H1 (cell line): ENCODE measurements around the gene EPX.

Experiments used
- BRCA1 ChIP-seq: IDR thresholded peaks from 2 replicates; pipeline ENCODE4 v1.6.1; 2012; ENCODE audit warnings: low read depth, low read length, improper control_type of control experiment
- EP300 ChIP-seq, 2 experiments: IDR thresholded peaks; 1 replicate in 1 of 2; 2 replicates in 1 of 2; pipeline ENCODE4 v1.6.1; 2011 to 2012; ENCODE audit warnings: low read depth in 2 of 2, low read length in 2 of 2, mild to moderate bottlenecking in 2 of 2, borderline replicate concordance in 1 of 2, inconsistent platforms in 1 of 2, moderate library complexity in 1 of 2
- GABPA ChIP-seq: IDR thresholded peaks from 2 replicates; pipeline ENCODE4 v1.6.1; 2011; ENCODE audit warnings: mild to moderate bottlenecking, low read length, moderate library complexity, borderline replicate concordance; ENCODE audit not compliant: insufficient read depth
- HDAC6 ChIP-seq: IDR thresholded peaks from one replicate; pipeline ENCODE4 v1.7.1; 2012; ENCODE audit warnings: low read depth, mild to moderate bottlenecking, inconsistent platforms, low read length, moderate library complexity
- PHF8 ChIP-seq: fragments of 200-600 bp; sonication (generic); conservative IDR thresholded peaks from 2 replicates; pipeline ENCODE4 v1.7.1; 2012; ENCODE audit warnings: low read depth, mild to moderate bottlenecking, inconsistent platforms, low read length, moderate library complexity
- POLR2A ChIP-seq, 2 experiments: IDR thresholded peaks; 1 replicate in 1 of 2; 2 replicates in 1 of 2; pipeline ENCODE4 v1.6.1; 2011; ENCODE audit warnings: low read depth in 2 of 2, low read length in 2 of 2, mild to moderate bottlenecking in 2 of 2; ENCODE audit errors: control extremely low read depth in 1 of 2
- POLR2AphosphoS5 ChIP-seq: IDR thresholded peaks from 2 replicates; pipeline ENCODE4 v1.6.1; 2011; ENCODE audit warnings: low read depth, low read length
- POU5F1 ChIP-seq: IDR thresholded peaks from 2 replicates; pipeline ENCODE4 v1.6.1; 2011; ENCODE audit warnings: low read depth, mild to moderate bottlenecking, low read length, moderate library complexity
- SIN3A ChIP-seq, 2 experiments: IDR thresholded peaks in 1 of 2; conservative IDR thresholded peaks in 1 of 2; 2 replicates each; pipeline ENCODE4 v1.6.1; 2011 to 2012; ENCODE audit warnings: low read length in 2 of 2, improper control_type of control experiment in 1 of 2, low read depth in 1 of 2, mild to moderate bottlenecking in 1 of 2
- SP1 ChIP-seq: IDR thresholded peaks from 2 replicates; pipeline ENCODE4 v1.6.1; 2011; ENCODE audit warnings: low read depth, low read length
- SRF ChIP-seq: IDR thresholded peaks from 2 replicates; pipeline ENCODE4 v1.6.1; 2011; ENCODE audit warnings: mild to moderate bottlenecking, low read depth, low read length, moderate library complexity
- TF ChIP-seq, protein P1 (sequence below), 3 experiments: IDR thresholded peaks; 1 replicate in 2 of 3; 2 replicates in 1 of 3; pipeline versions ENCODE4 v1.5.1 to v1.6.1; 2011; ENCODE audit warnings: low read length in 3 of 3, mild to moderate bottlenecking in 3 of 3, inconsistent platforms in 2 of 3, low read depth in 1 of 3, moderate library complexity in 1 of 3; ENCODE audit not compliant: insufficient read depth in 1 of 3; ENCODE audit errors: control extremely low read depth in 1 of 3
- TF ChIP-seq, protein P2 (sequence below): IDR thresholded peaks from 2 replicates; pipeline ENCODE4 v1.6.1; 2011; ENCODE audit warnings: low read length, improper control_type of control experiment

- TF ChIP-seq BRCA1 (no peak), SRF (no peak), SP1 (no peak), POLR2AphosphoS5 (no peak), POLR2A (IDR thresholded peaks at IDR 0.05; ENCODE audit: control extremely low read depth in 1 of 2, low read depth in 2 of 2, low read length in 2 of 2) (no peak), SIN3A (conservative IDR thresholded peaks at IDR 0.05 in 1 of 2, IDR thresholded peaks at IDR 0.05 in 1 of 2; ENCODE audit: low read depth in 1 of 2, low read length in 2 of 2) (no peak), PHF8 (no peak), POU5F1 (no peak), EP300 (IDR thresholded peaks at IDR 0.05; ENCODE audit: borderline replicate concordance in 1 of 2, low read depth in 2 of 2, low read length in 2 of 2) (no peak), GABPA (no peak), HDAC6 (no peak)
- TF ChIP-seq, protein P1, sequence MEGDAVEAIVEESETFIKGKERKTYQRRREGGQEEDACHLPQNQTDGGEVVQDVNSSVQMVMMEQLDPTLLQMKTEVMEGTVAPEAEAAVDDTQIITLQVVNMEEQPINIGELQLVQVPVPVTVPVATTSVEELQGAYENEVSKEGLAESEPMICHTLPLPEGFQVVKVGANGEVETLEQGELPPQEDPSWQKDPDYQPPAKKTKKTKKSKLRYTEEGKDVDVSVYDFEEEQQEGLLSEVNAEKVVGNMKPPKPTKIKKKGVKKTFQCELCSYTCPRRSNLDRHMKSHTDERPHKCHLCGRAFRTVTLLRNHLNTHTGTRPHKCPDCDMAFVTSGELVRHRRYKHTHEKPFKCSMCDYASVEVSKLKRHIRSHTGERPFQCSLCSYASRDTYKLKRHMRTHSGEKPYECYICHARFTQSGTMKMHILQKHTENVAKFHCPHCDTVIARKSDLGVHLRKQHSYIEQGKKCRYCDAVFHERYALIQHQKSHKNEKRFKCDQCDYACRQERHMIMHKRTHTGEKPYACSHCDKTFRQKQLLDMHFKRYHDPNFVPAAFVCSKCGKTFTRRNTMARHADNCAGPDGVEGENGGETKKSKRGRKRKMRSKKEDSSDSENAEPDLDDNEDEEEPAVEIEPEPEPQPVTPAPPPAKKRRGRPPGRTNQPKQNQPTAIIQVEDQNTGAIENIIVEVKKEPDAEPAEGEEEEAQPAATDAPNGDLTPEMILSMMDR (IDR thresholded peaks at IDR 0.05; ENCODE audit: control extremely low read depth in 1 of 3, insufficient read depth in 1 of 3, low read depth in 1 of 3, low read length in 3 of 3): no peak
- TF ChIP-seq, protein P2, sequence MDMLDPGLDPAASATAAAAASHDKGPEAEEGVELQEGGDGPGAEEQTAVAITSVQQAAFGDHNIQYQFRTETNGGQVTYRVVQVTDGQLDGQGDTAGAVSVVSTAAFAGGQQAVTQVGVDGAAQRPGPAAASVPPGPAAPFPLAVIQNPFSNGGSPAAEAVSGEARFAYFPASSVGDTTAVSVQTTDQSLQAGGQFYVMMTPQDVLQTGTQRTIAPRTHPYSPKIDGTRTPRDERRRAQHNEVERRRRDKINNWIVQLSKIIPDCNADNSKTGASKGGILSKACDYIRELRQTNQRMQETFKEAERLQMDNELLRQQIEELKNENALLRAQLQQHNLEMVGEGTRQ: no peak
These were observed 59.6 kb downstream of the EPX start for GRCh38 chr17:58252141-58252540.
